K562 (cell line): ENCODE data around the gene ZNF791. TPM values are rescaled to one million over a fixed set of nuclear protein-coding genes. Genes with fewer than 3 reads are reported as not detected.

Source experiments
- BCL6 ChIP-seq: fragments of 250-450 bp; sonication (Bioruptor Pico); IDR thresholded peaks from 2 replicates; pipeline ENCODE4 v1.4.0; 2020
- CCNT2 ChIP-seq: IDR thresholded peaks from 2 replicates; pipeline ENCODE4 v1.6.1; 2011; ENCODE audit warnings: borderline replicate concordance, low read depth, mild to moderate bottlenecking, moderate library complexity, mixed read lengths, low read length; ENCODE audit not compliant: insufficient read length; ENCODE audit errors: extremely low read depth
- E4F1 ChIP-seq: fragments of 250-450 bp; sonication (Bioruptor Pico); IDR thresholded peaks from 2 replicates; pipeline ENCODE4 v1.5.0; 2021; ENCODE audit warnings: mild to moderate bottlenecking, borderline replicate concordance
- FOXK2 ChIP-seq, 2 experiments: fragments of 450-650 bp; IDR thresholded peaks in 1 of 2; conservative IDR thresholded peaks in 1 of 2; 2 replicates each; pipeline ENCODE4 v1.6.1; 2016; ENCODE audit warnings: low read depth in 2 of 2, mild to moderate bottlenecking in 1 of 2
- HDAC1 ChIP-seq, 2 experiments: fragments of 450-650 bp; IDR thresholded peaks; 2 replicates each; pipeline ENCODE4 v1.6.1; 2016 to 2017; ENCODE audit warnings: inconsistent platforms in 1 of 2, mild to moderate bottlenecking in 1 of 2, moderate library complexity in 1 of 2
- L3MBTL2 ChIP-seq: fragments of 450-650 bp; IDR thresholded peaks from 2 replicates; pipeline ENCODE4 v1.6.1; 2016; ENCODE audit warnings: mild to moderate bottlenecking, moderate library complexity
- LARP7 ChIP-seq: fragments of 450-650 bp; IDR thresholded peaks from 2 replicates; pipeline ENCODE4 v1.6.1; 2016
- MAZ ChIP-seq, 2 experiments: fragments of 450-650 bp in 1 of 2; sonication (generic) in 1 of 2; formaldehyde crosslinking; IDR thresholded peaks in 1 of 2; conservative IDR thresholded peaks in 1 of 2; 2 replicates each; pipeline versions ENCODE4 v1.4.0 to v1.5.0; 2020; ENCODE audit warnings: mild to moderate bottlenecking in 1 of 2, missing genetic modification reagents in 1 of 2
- MTA3 ChIP-seq: fragments of 450-650 bp; formaldehyde crosslinking; IDR thresholded peaks from 2 replicates; pipeline ENCODE4 v1.6.1; 2017; ENCODE audit warnings: mild to moderate bottlenecking, borderline replicate concordance
- NFXL1 ChIP-seq: fragments of 450-650 bp; formaldehyde crosslinking; IDR thresholded peaks from 2 replicates; pipeline ENCODE4 v1.4.0; 2021; ENCODE audit warnings: mild to moderate bottlenecking
- NR3C1 ChIP-seq: sonication (generic); formaldehyde crosslinking; IDR thresholded peaks from 2 replicates; pipeline ENCODE4 v1.8.1; 2022; ENCODE audit warnings: missing genetic modification reagents
- PHF8 ChIP-seq: fragments of 200-600 bp; sonication (generic); IDR thresholded peaks from 2 replicates; pipeline ENCODE4 v1.6.1; 2012; ENCODE audit warnings: mixed run types, mild to moderate bottlenecking, inconsistent platforms, low read length, moderate library complexity, borderline replicate concordance
- POLR2AphosphoS5 ChIP-seq: IDR thresholded peaks from 2 replicates; pipeline ENCODE4 v1.6.1; 2011; ENCODE audit warnings: mild to moderate bottlenecking, low read depth, low read length, moderate library complexity; ENCODE audit not compliant: control insufficient read depth, insufficient read depth
- YBX1 ChIP-seq: fragments of 450-650 bp; IDR thresholded peaks from 2 replicates; pipeline ENCODE4 v1.7.1; 2016; ENCODE audit warnings: mild to moderate bottlenecking
- ZC3H4 ChIP-seq: sonication (generic); formaldehyde crosslinking; IDR thresholded peaks from 2 replicates; pipeline ENCODE4 v1.9.0; 2021; ENCODE audit warnings: missing genetic modification reagents, borderline replicate concordance
- ZNF232 ChIP-seq: sonication (generic); formaldehyde crosslinking; IDR thresholded peaks from 2 replicates; pipeline ENCODE4 v1.8.0; 2022; ENCODE audit warnings: mild to moderate bottlenecking, missing genetic modification reagents
- ZNF436 ChIP-seq: fragments of 250-450, 450-650 bp; sonication (Bioruptor Pico); formaldehyde crosslinking; IDR thresholded peaks from 2 replicates; pipeline ENCODE4 v1.7.0; 2020; ENCODE audit warnings: mild to moderate bottlenecking
- polyA plus RNA-seq, 8 experiments: library from polyadenylated mRNA; depleted of rRNA in 4 of 8; stranded (reverse) in 5 of 8; unstranded in 3 of 8; fragments of >200 nt; fragmentation: Nextera tagmentation in 2 of 8; fragmentation: Illumina TruSeq in 1 of 8; extraction: Ambion mirVana in 2 of 8; extraction: Trizol in 1 of 8; gene quantifications; 2 replicates each; pipeline versions ENCODE4 v1.2.1 to v1.2.3, GENCODE V29; 2011 to 2014; ENCODE audit warnings: inconsistent platforms in 1 of 8, missing spikeins in 1 of 8
- total RNA-seq, 7 experiments: library from RNA; depleted of rRNA in 6 of 7; stranded (reverse); fragments of >200 nt in 6 of 7; fragmentation: Illumina TruSeq in 2 of 7; extraction: Trizol in 2 of 7; gene quantifications; 2 replicates each; pipeline versions ENCODE4 v1.2.1 to v1.2.3, GENCODE V29; 2011 to 2021; ENCODE audit warnings: low replicate concordance in 1 of 7
- TF ChIP-seq, protein P1 (sequence below): fragments of 450-650 bp; formaldehyde crosslinking; IDR thresholded peaks from 2 replicates; pipeline ENCODE4 v1.4.0; 2022; ENCODE audit warnings: missing genetic modification characterization
- TF ChIP-seq, protein P2 (sequence below), 2 experiments: fragments of 200-800 bp in 1 of 2; sonication (Bioruptor generic) in 1 of 2; sonication (generic) in 1 of 2; formaldehyde crosslinking in 1 of 2; IDR thresholded peaks in 1 of 2; conservative IDR thresholded peaks in 1 of 2; 2 replicates each; pipeline versions ENCODE4 v1.5.0 to v1.6.1; 2016 to 2020; ENCODE audit warnings: missing compliant biosample characterization in 1 of 2, missing genetic modification characterization in 1 of 2, missing genetic modification reagents in 1 of 2
- TF ChIP-seq, protein P3 (sequence below): fragments of 450-650 bp; IDR thresholded peaks from 2 replicates; pipeline ENCODE4 v1.6.1; 2016; ENCODE audit warnings: antibody characterized with exemption

Gene ZNF791
- total and polyA plus RNA-seq, 9 of the 15 experiments (the other 6 are each of a cell fraction or from before 2014, with no cell fraction given): 7.8 to 22.7 (median 13.1) TPM

DNA sequence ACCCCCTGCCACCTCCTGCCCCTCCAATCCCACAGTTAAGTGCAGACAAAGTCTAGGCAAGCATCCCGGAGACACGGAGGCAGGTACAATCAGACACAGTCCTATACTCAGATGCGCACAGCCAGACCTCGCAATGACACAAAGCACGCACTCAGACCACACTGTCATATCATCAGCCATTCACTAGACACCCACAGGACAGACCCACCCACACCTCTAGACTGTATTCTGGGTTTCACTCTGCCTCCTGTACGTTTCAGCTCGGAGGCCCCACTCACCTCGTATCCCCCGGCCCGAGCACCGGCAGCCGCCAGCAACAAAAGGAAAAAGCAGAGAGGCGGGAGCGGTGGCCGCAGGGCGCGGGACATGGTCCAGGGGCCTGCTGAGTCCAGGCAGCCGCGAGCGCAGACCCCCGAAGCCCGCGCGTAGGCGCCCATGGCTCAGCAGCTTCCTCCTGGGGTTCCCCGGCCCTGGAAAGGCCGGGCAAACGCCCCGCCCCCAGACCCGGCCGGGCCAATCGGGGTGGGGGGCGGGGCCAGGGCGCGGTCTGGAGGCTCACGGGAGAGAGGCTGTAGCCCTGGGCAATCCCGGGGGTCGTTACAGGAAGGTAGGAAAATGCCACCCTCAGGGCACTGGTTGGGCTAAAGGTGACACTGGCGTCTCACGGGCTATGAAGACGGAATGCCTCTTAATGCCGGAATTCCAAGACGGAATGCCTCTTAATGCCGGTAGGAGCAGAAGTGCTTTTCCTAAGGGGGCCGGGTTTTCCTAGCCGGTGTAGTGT lies 55.7 kb downstream of the ZNF791 start, which contains the start of the genes MAN2B1 and WDR83 (continued):
- TF ChIP-seq, protein P1, sequence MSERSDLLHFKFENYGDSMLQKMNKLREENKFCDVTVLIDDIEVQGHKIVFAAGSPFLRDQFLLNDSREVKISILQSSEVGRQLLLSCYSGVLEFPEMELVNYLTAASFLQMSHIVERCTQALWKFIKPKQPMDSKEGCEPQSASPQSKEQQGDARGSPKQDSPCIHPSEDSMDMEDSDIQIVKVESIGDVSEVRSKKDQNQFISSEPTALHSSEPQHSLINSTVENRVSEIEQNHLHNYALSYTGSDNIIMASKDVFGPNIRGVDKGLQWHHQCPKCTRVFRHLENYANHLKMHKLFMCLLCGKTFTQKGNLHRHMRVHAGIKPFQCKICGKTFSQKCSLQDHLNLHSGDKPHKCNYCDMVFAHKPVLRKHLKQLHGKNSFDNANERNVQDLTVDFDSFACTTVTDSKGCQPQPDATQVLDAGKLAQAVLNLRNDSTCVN: no peak
- TF ChIP-seq FOXK2 (conservative IDR thresholded peaks at IDR 0.05 in 1 of 2, IDR thresholded peaks at IDR 0.05 in 1 of 2; ENCODE audit: low read depth in 2 of 2) (no peak), ZC3H4 (CRISPR knock-in tag) (no peak), NFXL1 (CRISPR knock-in tag) (no peak), MAZ (CRISPR knock-in tag; conservative IDR thresholded peaks at IDR 0.05 in 1 of 2, IDR thresholded peaks at IDR 0.05 in 1 of 2) (peak in 1 of 2 experiments; percentile 66; a peak in 2 of 4 replicates), CCNT2 (peak; percentile 44), HDAC1 (IDR thresholded peaks at IDR 0.05) (no peak), MTA3 (0 out of 2 replicates have a peak, but pooled peaks have one; percentile 51), YBX1 (no peak), LARP7 (no peak), BCL6 (CRISPR knock-in tag) (no peak), E4F1 (CRISPR knock-in tag) (no peak), NR3C1 (CRISPR knock-in tag) (no peak), ZNF232 (no peak), PHF8 (peak; percentile 78; the same call in 1 of the 2 replicates), L3MBTL2 (peak; percentile 33; the same call in 1 of the 2 replicates), ZNF436 (CRISPR knock-in tag) (0 out of 2 replicates have a peak, but pooled peaks have one; percentile 20), POLR2AphosphoS5 (no peak)
- TF ChIP-seq, protein P2, sequence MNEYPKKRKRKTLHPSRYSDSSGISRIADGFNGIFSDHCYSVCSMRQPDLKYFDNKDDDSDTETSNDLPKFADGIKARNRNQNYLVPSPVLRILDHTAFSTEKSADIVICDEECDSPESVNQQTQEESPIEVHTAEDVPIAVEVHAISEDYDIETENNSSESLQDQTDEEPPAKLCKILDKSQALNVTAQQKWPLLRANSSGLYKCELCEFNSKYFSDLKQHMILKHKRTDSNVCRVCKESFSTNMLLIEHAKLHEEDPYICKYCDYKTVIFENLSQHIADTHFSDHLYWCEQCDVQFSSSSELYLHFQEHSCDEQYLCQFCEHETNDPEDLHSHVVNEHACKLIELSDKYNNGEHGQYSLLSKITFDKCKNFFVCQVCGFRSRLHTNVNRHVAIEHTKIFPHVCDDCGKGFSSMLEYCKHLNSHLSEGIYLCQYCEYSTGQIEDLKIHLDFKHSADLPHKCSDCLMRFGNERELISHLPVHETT (CRISPR knock-in tag; conservative IDR thresholded peaks at IDR 0.05 in 1 of 2, IDR thresholded peaks at IDR 0.05 in 1 of 2): no peak
- TF ChIP-seq, protein P3, sequence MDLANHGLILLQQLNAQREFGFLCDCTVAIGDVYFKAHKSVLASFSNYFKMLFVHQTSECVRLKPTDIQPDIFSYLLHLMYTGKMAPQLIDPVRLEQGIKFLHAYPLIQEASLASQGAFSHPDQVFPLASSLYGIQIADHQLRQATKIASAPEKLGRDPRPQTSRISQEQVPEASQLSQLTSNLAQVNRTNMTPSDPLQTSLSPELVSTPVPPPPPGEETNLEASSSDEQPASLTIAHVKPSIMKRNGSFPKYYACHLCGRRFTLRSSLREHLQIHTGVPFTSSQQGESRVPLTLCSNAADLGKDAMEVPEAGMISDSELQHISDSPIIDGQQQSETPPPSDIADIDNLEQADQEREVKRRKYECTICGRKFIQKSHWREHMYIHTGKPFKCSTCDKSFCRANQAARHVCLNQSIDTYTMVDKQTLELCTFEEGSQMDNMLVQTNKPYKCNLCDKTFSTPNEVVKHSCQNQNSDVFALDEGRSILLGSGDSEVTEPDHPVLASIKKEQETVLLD: no peak
